Omental fat pad (tissue), 4 donors: Measurements from ENCODE around the gene TCEAL3. TPM values are rescaled to one million over a fixed set of nuclear protein-coding genes. Genes with fewer than 3 reads are reported as not detected.
A peak's percentile ranks its signal among the peaks of the same experiment; 100 is the strongest.
"Not testable (repeated sequence)": the region's sequence is repeated elsewhere in the genome, so short reads cannot be mapped to it uniquely, and the experiment has no call there.

ENCODE experiments used
- ATAC-seq: fragments of 150-250 bp; one replicate; pipeline ENCODE4 v1.9.1; 2016; ENCODE audit warnings: mild to moderate bottlenecking, moderate library complexity; ENCODE audit not compliant: low FRiP score
- DNase-seq: peaks from one replicate; pipeline ENCODE4 v3.0.0-alpha.2; 2019; ENCODE audit warnings: low spot score
- CTCF ChIP-seq, 3 donors: fragments of 450-650 bp; IDR thresholded peaks; one replicate each; pipeline ENCODE4 v1.5.1; 2016 to 2017; ENCODE audit warnings: antibody characterized with exemption in 3 of 3, mild to moderate bottlenecking in 3 of 3, moderate library complexity in 2 of 3
- total RNA-seq, 4 donors: library from RNA; depleted of rRNA; stranded (reverse); fragments of >200 nt; gene quantifications; one replicate each; pipeline ENCODE4 v1.1.0, GENCODE V29; 2016

Gene TCEAL3
- total RNA-seq, 4 donors from 2014 or later, result 23.9 to 41.7 (median 31.2) TPM

GRCh38 chrX:103628386-103629317, 20.9 kb downstream of the TCEAL3 start, which contains the start of gene TCEAL1:
TSS of gene TCEAL1 (plus strand) at chrX:103628975. CDS start at chrX:103629917, 942 bp downstream.
- DNase-seq (peak; percentile 35), ATAC-seq (peak; percentile 35)
- TF ChIP-seq CTCF (IDR thresholded peaks at IDR 0.05), result no peak

- DNase-seq (no peak), ATAC-seq (peak; percentile 84)
- no peak for TF ChIP-seq CTCF (IDR thresholded peaks at IDR 0.05)
Measured at GRCh38 chrX:103629318-103630170, 21.8 kb downstream of the TCEAL3 start.

- DNase-seq (no peak), ATAC-seq (no peak)
- no peak for TF ChIP-seq CTCF (IDR thresholded peaks at IDR 0.05)
Measured at GRCh38 chrX:103630171-103630511, 22.4 kb downstream of the TCEAL3 start.

GRCh38 chrX:103631145-103631544, 23.4 kb downstream of the TCEAL3 start:
- no peak for ATAC-seq
- no peak for TF ChIP-seq CTCF (IDR thresholded peaks at IDR 0.05)
- no peak for DNase-seq

GRCh38 chrX:103635436-103635835, 27.7 kb downstream of the TCEAL3 start:
- no peak for TF ChIP-seq CTCF (IDR thresholded peaks at IDR 0.05)
- DNase-seq (no peak), ATAC-seq (no peak)

GRCh38 chrX:103637604-103638338, 30.0 kb downstream of the TCEAL3 start:
- TF ChIP-seq CTCF (IDR thresholded peaks at IDR 0.05), result no peak
- no peak for ATAC-seq

GRCh38 chrX:103638479-103639346, 30.9 kb downstream of the TCEAL3 start:
- peak; percentile 37 for ATAC-seq
- not testable (repeated sequence) for DNase-seq

More at GRCh38 chrX:103637604-103638338, 30.0 kb downstream of the TCEAL3 start:
- DNase-seq, result no peak
